GM12891 (cell line): Measurements from ENCODE around the gene LRRC17.
"Not testable (repeated sequence)": the region's sequence is repeated elsewhere in the genome, so short reads cannot be mapped to it uniquely, and the experiment has no call there.

Experiments used
- DNase-seq: peaks from one replicate; pipeline ENCODE4 v3.0.0; 2011; ENCODE audit warnings: low spot score; ENCODE audit not compliant: insufficient read length
- FAIRE-seq: peaks from 2 replicates; lab custom pipeline; 2011; peaks lifted over from hg19 to GRCh38; lab: Jason Lieb, UNC
- PAX5 ChIP-seq: IDR thresholded peaks from 2 replicates; pipeline ENCODE4 v1.6.1; 2011; ENCODE audit warnings: low read length, moderate library complexity, mild to moderate bottlenecking; ENCODE audit not compliant: insufficient read depth, severe bottlenecking
- POLR2A ChIP-seq: IDR thresholded peaks from 2 replicates; pipeline ENCODE4 v1.6.1; 2011; ENCODE audit warnings: low read depth, low read length, control low read depth
- POLR2AphosphoS5 ChIP-seq: IDR thresholded peaks from 2 replicates; pipeline ENCODE4 v1.6.1; 2011; ENCODE audit warnings: low read depth, low read length, control low read depth
- POU2F2 ChIP-seq: IDR thresholded peaks from 2 replicates; pipeline ENCODE4 v1.6.1; 2011; ENCODE audit warnings: low read depth, mild to moderate bottlenecking, control low read depth, low read length, moderate library complexity
- SPI1 ChIP-seq: IDR thresholded peaks from 2 replicates; pipeline ENCODE4 v1.6.1; 2011; ENCODE audit warnings: low read depth, low read length, control low read depth
- TAF1 ChIP-seq: IDR thresholded peaks from 2 replicates; pipeline ENCODE4 v1.6.1; 2011; ENCODE audit warnings: low read depth, low read length, control low read depth

LRRC17 gene

GRCh38 chr7:102895602-102896001 is 17.2 kb upstream of the LRRC17 start:
- DNase-seq: no peak
- no peak for TF ChIP-seq POU2F2
- no peak for TF ChIP-seq POLR2A
- no peak for TF ChIP-seq TAF1
- TF ChIP-seq PAX5: no peak
- TF ChIP-seq SPI1: no peak
- no peak for TF ChIP-seq POLR2AphosphoS5
- no peak for FAIRE-seq

- DNase-seq (no peak), FAIRE-seq (no peak)
These were observed 16.2 kb upstream of the LRRC17 start for GRCh38 chr7:102896585-102896984.

DNA sequence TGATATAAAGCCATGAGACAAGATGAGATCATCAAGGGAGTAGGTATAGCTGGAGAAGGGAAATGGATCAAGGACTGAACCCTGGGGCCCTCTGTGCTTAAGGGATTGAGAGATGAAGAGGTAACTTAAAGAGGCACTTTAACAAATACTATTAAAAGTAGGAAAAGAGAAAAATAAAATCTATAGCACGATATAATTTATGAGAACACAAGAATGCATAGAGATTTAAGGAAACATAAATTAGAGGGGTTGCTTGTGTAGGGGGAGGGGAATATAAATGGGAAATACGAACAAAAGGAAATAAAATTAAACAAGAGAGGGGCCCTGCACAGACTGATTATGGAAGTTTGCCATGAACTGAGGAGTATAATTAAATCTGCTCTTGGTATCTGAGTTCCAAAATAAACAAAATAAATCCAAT is 15.6 kb upstream of the LRRC17 start:
- TF ChIP-seq TAF1 (no peak), POU2F2 (no peak)
- FAIRE-seq: no peak
- DNase-seq: no peak

More at GRCh38 chr7:102896585-102896984, 16.2 kb upstream of the LRRC17 start:
- TF ChIP-seq SPI1 (no peak), POU2F2 (no peak), POLR2A (no peak), PAX5 (no peak), TAF1 (no peak), POLR2AphosphoS5 (no peak)

- DNase-seq (no peak), FAIRE-seq (no peak)
- TF ChIP-seq POLR2AphosphoS5 (no peak), TAF1 (no peak), SPI1 (no peak), POLR2A (no peak), PAX5 (no peak), POU2F2 (no peak)
These were observed 14.8 kb upstream of the LRRC17 start for GRCh38 chr7:102897856-102898531.

GRCh38 chr7:102898532-102898859 is 14.3 kb upstream of the LRRC17 start:
- DNase-seq (no peak), FAIRE-seq (no peak)
- TF ChIP-seq POLR2A (no peak), POLR2AphosphoS5 (no peak), PAX5 (no peak), SPI1 (no peak), TAF1 (no peak), POU2F2 (no peak)

- DNase-seq, FAIRE-seq: not testable (repeated sequence)
These were observed 10.7 kb upstream of the LRRC17 start for GRCh38 chr7:102902052-102902451.

- DNase-seq, FAIRE-seq: not testable (repeated sequence)
These were observed 9.2 kb upstream of the LRRC17 start for GRCh38 chr7:102903576-102903975.

- FAIRE-seq (no peak), DNase-seq (no peak)
These were observed 4.1 kb upstream of the LRRC17 start for GRCh38 chr7:102908676-102909075.

DNA sequence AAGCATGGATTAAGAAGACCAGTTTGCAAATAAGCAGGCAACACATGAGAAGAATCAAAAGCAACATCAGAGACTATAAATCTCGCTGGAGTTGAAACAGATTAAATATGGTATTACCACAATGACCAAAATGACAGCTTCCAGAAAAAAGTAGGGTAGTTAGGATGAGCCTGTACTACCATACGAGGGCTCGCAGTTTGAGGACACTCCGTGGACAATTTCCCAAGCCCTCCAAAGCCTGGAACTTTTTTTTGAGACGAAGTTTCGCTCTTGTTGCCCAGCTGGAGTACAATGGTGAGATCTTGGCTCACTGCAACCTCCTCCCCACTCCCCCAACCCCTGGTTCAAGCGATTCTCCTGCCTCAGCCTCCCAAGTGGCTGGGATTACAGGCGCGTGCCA is 1.0 kb downstream of the LRRC17 start:
- no peak for TF ChIP-seq POU2F2
- TF ChIP-seq TAF1: no peak
- no peak for TF ChIP-seq SPI1
- TF ChIP-seq POLR2AphosphoS5: no peak
- TF ChIP-seq POLR2A: no peak
- TF ChIP-seq PAX5: no peak
- DNase-seq (no peak), FAIRE-seq (no peak)

More at GRCh38 chr7:102908676-102909075, 4.1 kb upstream of the LRRC17 start:
- TF ChIP-seq POLR2A (no peak), PAX5 (no peak), TAF1 (no peak), SPI1 (no peak), POU2F2 (no peak)

GRCh38 chr7:102914585-102914984 is 1.8 kb downstream of the LRRC17 start:
- DNase-seq: no peak
- TF ChIP-seq SPI1: no peak
- no peak for TF ChIP-seq POU2F2
- no peak for TF ChIP-seq POLR2A
- no peak for TF ChIP-seq POLR2AphosphoS5
- TF ChIP-seq PAX5: no peak
- no peak for TF ChIP-seq TAF1
- no peak for FAIRE-seq

DNA sequence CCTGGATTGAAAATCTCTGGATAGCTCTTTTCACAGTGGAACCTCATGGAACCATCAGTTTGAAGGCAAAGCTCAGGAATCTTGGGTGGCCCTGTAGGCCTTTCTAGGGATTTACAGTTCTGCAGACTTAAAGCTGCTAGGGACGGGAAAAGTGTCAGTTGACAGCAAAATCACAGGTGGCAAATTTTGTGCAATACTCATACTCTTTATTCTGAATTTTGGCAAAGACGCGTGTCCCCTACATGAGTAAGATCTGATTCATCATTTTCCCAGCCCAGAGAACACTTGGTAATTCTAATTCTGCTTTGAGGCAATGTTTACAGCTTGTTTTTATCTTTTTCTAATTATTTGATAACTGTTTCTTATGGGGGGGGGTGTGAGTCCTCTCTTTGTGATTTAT is 3.6 kb downstream of the LRRC17 start:
- DNase-seq (no peak), FAIRE-seq (no peak)
- no peak for TF ChIP-seq POLR2A
- no peak for TF ChIP-seq PAX5

- FAIRE-seq (no peak), DNase-seq (no peak)
- no peak for TF ChIP-seq PAX5
- TF ChIP-seq POLR2AphosphoS5: no peak
- TF ChIP-seq POU2F2: no peak
- TF ChIP-seq TAF1: no peak
- no peak for TF ChIP-seq SPI1
- TF ChIP-seq POLR2A: no peak
These were observed 4.1 kb downstream of the LRRC17 start for GRCh38 chr7:102916881-102917280.
